Brain microvascular endothelial cell (primary cell): ENCODE data around the gene NKX2-3.

Experiments used
- DNase-seq: peaks from one replicate; pipeline ENCODE4 v3.0.0-alpha.2; 2020
- H3K27ac ChIP-seq: fragments of 250-450 bp; sonication (Bioruptor Pico); 2 replicates; pipeline ENCODE4 v1.5.1; 2020; ENCODE audit warnings: mild to moderate bottlenecking, moderate library complexity
- H3K27me3 ChIP-seq: fragments of 250-450 bp; sonication (Bioruptor Pico); replicated peaks from 2 replicates; pipeline ENCODE4 v1.5.1; 2020; ENCODE audit warnings: mild to moderate bottlenecking
- H3K36me3 ChIP-seq: fragments of 250-450 bp; sonication (Bioruptor Pico); replicated peaks from 2 replicates; pipeline ENCODE4 v1.5.1; 2020; ENCODE audit warnings: mild to moderate bottlenecking
- H3K4me3 ChIP-seq: 2 replicates; pipeline ENCODE4 v1.5.1; 2011; ENCODE audit warnings: low read depth, mild to moderate bottlenecking, control low read depth, low read length, moderate library complexity
- CTCF ChIP-seq: IDR thresholded peaks from 2 replicates; pipeline ENCODE4 v1.5.1; 2011; ENCODE audit warnings: low read depth, mild to moderate bottlenecking, moderate library complexity, low read length, control low read depth, inconsistent platforms; ENCODE audit errors: missing control alignments
- in situ Hi-C: cut with HindIII; loops from 2 replicates; pipeline ENCODE4 v1.10.0; 2017; ENCODE audit warnings: low sequenced_read_pairs, low pct_ligation_motif_present

The NKX2-3 gene

GRCh38 chr10:99555825-99556523 lies 23.2 kb downstream of the NKX2-3 start:
- no peaks in the 10 kb centered on the region for H3K36me3 ChIP-seq
- H3K4me3 ChIP-seq = no peak overlapping the region
- in situ Hi-C loops = no loop called here
- no peak for DNase-seq
- peaks cover 11% of the 10 kb centered on the region for H3K27me3 ChIP-seq
- no peak overlapping the region for H3K27ac ChIP-seq
- no peak for TF ChIP-seq CTCF

- TF ChIP-seq CTCF = no peak
- H3K27ac ChIP-seq = no peak overlapping the region
- in situ Hi-C loops = no loop called here
- no peak for DNase-seq
- no peak overlapping the region for H3K4me3 ChIP-seq
- H3K36me3 ChIP-seq = no peaks in the 10 kb centered on the region
- H3K27me3 ChIP-seq = peaks cover 10% of the 10 kb centered on the region
Observed at GRCh38 chr10:99557044-99557443, 24.3 kb downstream of the NKX2-3 start.

- TF ChIP-seq CTCF = no peak
- Histone ChIP-seq H3K4me3 (no peak overlapping the region), H3K36me3 (no peaks in the 10 kb centered on the region), H3K27me3 (peaks cover 10% of the 10 kb centered on the region), H3K27ac (no peak overlapping the region)
- DNase-seq = no peak
- in situ Hi-C loops = no loop called here
Observed at GRCh38 chr10:99558708-99559107, 26.0 kb downstream of the NKX2-3 start.

- DNase-seq = peak; percentile 12
Observed at GRCh38 chr10:99560277-99561126, 27.8 kb downstream of the NKX2-3 start.

GRCh38 chr10:99562631-99563030 lies 29.9 kb downstream of the NKX2-3 start:
- in situ Hi-C loops = no loop called here
- H3K4me3 ChIP-seq = no peak overlapping the region
- H3K36me3 ChIP-seq = no peaks in the 10 kb centered on the region
- H3K27ac ChIP-seq = no peak overlapping the region
- no peak for TF ChIP-seq CTCF
- H3K27me3 ChIP-seq = no peaks in the 10 kb centered on the region
- no peak for DNase-seq

More at GRCh38 chr10:99560277-99561126, 27.8 kb downstream of the NKX2-3 start:
- in situ Hi-C loops = no loop called here
- no peaks in the 10 kb centered on the region for H3K27me3 ChIP-seq
- no peak overlapping the region for H3K27ac ChIP-seq
- no peaks in the 10 kb centered on the region for H3K36me3 ChIP-seq
- peak; percentile 75 for TF ChIP-seq CTCF
- no peak overlapping the region for H3K4me3 ChIP-seq
